Measurements from ENCODE around the gene PER3. TPM values are rescaled to one million over a fixed set of nuclear protein-coding genes. Genes with fewer than 3 reads are reported as not detected.

PER3 gene
- polyA plus RNA-seq, 1 donor from 2014 or later: 0.84 TPM

- Histone ChIP-seq H3K27me3 (ENCODE audit: insufficient read depth, low read depth, low read length) (no peaks in the 10 kb centered on the region), H4K20me1 (ENCODE audit: insufficient read depth) (no peaks in the 10 kb centered on the region), H3K9me3 (ENCODE audit: low read length) (no peaks in the 10 kb centered on the region), H3K79me2 (replicated peaks; ENCODE audit: insufficient read depth, low read length) (no peaks in the 10 kb centered on the region), H3K9me2 (ENCODE audit: insufficient read depth, low read length) (no peaks in the 10 kb centered on the region), H3K36me3 (ENCODE audit: insufficient read depth, low read length) (peaks cover 15% of the 10 kb centered on the region), H3K9ac (ENCODE audit: low read length) (no peak overlapping the region), H3F3A (ENCODE audit: insufficient read depth, low read length, poor library complexity, severe bottlenecking) (no peaks in the 10 kb centered on the region), H2AFZ (ENCODE audit: low read depth, low read length) (no peak overlapping the region), H3K4me2 (ENCODE audit: low read length) (no peak overlapping the region), H3K27ac (ENCODE audit: low read length) (no peak overlapping the region), H3K4me3 (ENCODE audit: low read length) (no peak overlapping the region)
- TF ChIP-seq, protein P1, sequence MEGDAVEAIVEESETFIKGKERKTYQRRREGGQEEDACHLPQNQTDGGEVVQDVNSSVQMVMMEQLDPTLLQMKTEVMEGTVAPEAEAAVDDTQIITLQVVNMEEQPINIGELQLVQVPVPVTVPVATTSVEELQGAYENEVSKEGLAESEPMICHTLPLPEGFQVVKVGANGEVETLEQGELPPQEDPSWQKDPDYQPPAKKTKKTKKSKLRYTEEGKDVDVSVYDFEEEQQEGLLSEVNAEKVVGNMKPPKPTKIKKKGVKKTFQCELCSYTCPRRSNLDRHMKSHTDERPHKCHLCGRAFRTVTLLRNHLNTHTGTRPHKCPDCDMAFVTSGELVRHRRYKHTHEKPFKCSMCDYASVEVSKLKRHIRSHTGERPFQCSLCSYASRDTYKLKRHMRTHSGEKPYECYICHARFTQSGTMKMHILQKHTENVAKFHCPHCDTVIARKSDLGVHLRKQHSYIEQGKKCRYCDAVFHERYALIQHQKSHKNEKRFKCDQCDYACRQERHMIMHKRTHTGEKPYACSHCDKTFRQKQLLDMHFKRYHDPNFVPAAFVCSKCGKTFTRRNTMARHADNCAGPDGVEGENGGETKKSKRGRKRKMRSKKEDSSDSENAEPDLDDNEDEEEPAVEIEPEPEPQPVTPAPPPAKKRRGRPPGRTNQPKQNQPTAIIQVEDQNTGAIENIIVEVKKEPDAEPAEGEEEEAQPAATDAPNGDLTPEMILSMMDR (IDR thresholded peaks at IDR 0.05; ENCODE audit: poor library complexity, severe bottlenecking): no peak
- TF ChIP-seq TAF1 (IDR thresholded peaks at IDR 0.05; ENCODE audit: low read depth) (no peak), REST (IDR thresholded peaks at IDR 0.05; ENCODE audit: borderline replicate concordance) (no peak)
These were observed 23.8 kb upstream of the PER3 start for GRCh38 chr1:7760245-7760644.

DNA sequence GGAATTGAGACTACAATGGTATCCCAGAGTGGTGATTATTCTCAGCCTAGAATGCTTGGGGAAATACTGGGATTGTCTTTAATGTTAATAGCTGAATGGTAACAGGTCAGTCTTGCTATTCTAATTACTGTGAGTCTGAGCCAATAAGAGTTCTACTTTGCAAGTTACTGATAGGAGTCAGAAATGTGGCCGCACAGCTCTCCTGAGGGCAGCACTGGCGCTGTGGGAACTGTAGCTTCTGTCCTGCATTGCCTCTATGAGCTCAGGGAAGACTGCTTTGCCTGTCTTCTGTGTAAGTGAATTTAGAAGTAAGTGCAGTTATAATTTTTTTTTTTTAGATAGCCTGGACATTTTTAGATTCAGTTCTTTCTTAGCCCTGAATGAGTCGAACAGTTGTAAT is 23.0 kb upstream of the PER3 start:
- no peak overlapping the region for H3K9ac ChIP-seq (ENCODE audit: low read length)
- no peaks in the 10 kb centered on the region for H3K79me2 ChIP-seq (replicated peaks; ENCODE audit: insufficient read depth, low read length)
- no peak overlapping the region for H2AFZ ChIP-seq (ENCODE audit: low read depth, low read length)
- TF ChIP-seq SMC3 (conservative IDR thresholded peaks at IDR 0.05; ENCODE audit: poor library complexity) (no peak), EZH2 (IDR thresholded peaks at IDR 0.05; ENCODE audit: borderline replicate concordance, insufficient read depth, low read length, poor library complexity, severe bottlenecking) (no peak), MXI1 (conservative IDR thresholded peaks at IDR 0.05; ENCODE audit: poor library complexity, severe bottlenecking) (no peak), REST (IDR thresholded peaks at IDR 0.05; ENCODE audit: borderline replicate concordance) (no peak), EP300 (conservative IDR thresholded peaks at IDR 0.05; ENCODE audit: poor library complexity, severe bottlenecking) (no peak), RAD21 (conservative IDR thresholded peaks at IDR 0.05) (no peak), TAF1 (IDR thresholded peaks at IDR 0.05; ENCODE audit: low read depth) (no peak), POLR2AphosphoS5 (IDR thresholded peaks at IDR 0.05) (no peak)
- TF ChIP-seq, protein P1 (IDR thresholded peaks at IDR 0.05; ENCODE audit: poor library complexity, severe bottlenecking): no peak
- no peaks in the 10 kb centered on the region for H3K27me3 ChIP-seq (ENCODE audit: insufficient read depth, low read depth, low read length)
- peaks cover 16% of the 10 kb centered on the region for H3K36me3 ChIP-seq (ENCODE audit: insufficient read depth, low read length)
- no peak overlapping the region for H3K27ac ChIP-seq (ENCODE audit: low read length)
- H3K4me2 ChIP-seq (ENCODE audit: low read length): no peak overlapping the region
- no peaks in the 10 kb centered on the region for H4K20me1 ChIP-seq (ENCODE audit: insufficient read depth)
- no peaks in the 10 kb centered on the region for H3K9me2 ChIP-seq (ENCODE audit: insufficient read depth, low read length)
- no peak overlapping the region for H3K4me3 ChIP-seq (ENCODE audit: low read length)
- H3F3A ChIP-seq (ENCODE audit: insufficient read depth, low read length, poor library complexity, severe bottlenecking): no peaks in the 10 kb centered on the region
- H3K9me3 ChIP-seq (ENCODE audit: low read length): no peaks in the 10 kb centered on the region

Measured in neural cell (in vitro differentiated cells).